HG03175 (cell line): Measurements from ENCODE around the gene TTLL11.

Experiments
- ATAC-seq: cut with Tn5 transposase; IDR thresholded peaks from one replicate; pipeline ENCODE4 v1.9.1; 2021; ENCODE audit warnings: mild to moderate bottlenecking, moderate library complexity; ENCODE audit not compliant: unreplicated experiment

Gene TTLL11

GRCh38 chr9:122092611-122093506, at the start of gene TTLL11:
TSS of gene TTLL11 (minus strand) at chr9:122093308. CDS start at chr9:122093148, 160 bp downstream.
- ATAC-seq, result peak; percentile 92

GRCh38 chr9:122141671-122142070, 48.6 kb upstream of the TTLL11 start:
- no peak for ATAC-seq

- ATAC-seq, result no peak
Measured at GRCh38 chr9:122140368-122141193, 47.5 kb upstream of the TTLL11 start.

GRCh38 chr9:122138560-122139268, 45.6 kb upstream of the TTLL11 start:
- no peak for ATAC-seq

- no peak for ATAC-seq
Measured at GRCh38 chr9:122135529-122135859, 42.4 kb upstream of the TTLL11 start.

DNA sequence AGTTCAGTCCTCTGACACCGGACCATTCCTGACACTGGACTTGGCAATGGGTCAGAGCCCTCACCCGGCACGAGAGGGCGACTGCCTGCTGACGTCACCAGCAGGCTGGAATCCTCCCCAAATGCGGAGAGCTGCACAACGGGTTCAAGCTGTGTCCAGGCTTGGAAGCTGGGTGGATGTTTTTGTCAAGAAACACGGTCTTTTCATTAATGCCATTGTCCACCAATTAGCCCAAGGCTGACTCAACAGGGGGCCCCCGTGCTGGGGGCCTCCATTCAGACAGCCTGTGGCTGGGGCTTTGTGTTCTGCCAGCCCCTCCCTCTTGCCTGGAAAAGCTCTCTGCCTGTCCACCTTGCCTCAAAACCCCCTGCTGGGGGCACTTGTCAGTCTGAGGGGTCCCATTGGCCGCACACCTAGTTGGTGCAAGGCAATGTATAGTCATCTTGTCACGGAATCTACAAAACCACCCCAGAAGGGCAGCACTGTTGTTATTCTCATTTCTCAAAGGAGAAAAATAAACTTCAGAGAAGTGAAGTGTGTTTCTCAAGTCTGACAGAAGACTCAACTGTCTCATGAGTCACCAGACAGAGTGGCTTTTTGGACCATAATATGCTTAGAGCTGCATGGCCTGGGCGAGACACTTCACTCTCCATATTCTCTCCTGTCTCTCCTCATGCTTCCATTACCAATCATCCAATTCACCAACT, 41.9 kb upstream of the TTLL11 start:
- ATAC-seq, result no peak

GRCh38 chr9:122133984-122134535, 41.0 kb upstream of the TTLL11 start:
- no peak for ATAC-seq

DNA sequence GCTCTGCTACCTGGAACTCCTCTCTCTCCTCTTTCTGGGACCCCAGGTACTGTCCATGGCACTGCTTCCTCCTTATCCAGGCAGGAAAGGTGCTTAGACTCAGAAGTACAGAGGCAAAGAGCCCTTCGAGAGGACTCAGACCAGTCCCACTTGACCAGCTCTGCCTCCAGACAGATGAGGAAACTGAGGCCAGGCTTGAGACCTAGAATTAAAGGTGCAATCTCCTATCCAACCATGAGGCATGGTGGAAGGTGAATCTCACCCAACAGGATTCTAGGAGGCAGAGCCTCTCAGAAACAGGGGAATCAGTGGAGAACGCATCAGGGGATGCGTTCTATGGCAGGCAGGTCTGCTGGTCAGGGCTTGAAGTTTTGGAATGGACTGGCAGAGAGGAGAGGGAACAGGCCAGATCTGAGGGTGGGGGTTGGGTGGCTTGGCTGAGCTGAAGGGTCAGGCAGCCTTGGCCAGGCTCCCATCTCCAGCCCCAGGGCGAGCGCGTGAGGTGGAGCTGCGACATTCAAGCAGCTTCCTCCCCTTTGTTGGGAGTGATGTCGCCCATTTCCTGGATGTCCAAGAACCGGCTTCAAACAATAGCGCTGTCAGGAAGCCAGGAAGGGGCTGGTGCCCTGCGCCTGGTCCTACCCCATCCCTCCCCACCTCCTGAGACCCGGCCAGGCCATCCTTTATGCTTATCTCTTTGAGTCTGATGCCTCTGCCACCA, 40.3 kb upstream of the TTLL11 start:
- no peak for ATAC-seq

- no peak for ATAC-seq
Measured at GRCh38 chr9:122132539-122132938, 39.4 kb upstream of the TTLL11 start.

DNA sequence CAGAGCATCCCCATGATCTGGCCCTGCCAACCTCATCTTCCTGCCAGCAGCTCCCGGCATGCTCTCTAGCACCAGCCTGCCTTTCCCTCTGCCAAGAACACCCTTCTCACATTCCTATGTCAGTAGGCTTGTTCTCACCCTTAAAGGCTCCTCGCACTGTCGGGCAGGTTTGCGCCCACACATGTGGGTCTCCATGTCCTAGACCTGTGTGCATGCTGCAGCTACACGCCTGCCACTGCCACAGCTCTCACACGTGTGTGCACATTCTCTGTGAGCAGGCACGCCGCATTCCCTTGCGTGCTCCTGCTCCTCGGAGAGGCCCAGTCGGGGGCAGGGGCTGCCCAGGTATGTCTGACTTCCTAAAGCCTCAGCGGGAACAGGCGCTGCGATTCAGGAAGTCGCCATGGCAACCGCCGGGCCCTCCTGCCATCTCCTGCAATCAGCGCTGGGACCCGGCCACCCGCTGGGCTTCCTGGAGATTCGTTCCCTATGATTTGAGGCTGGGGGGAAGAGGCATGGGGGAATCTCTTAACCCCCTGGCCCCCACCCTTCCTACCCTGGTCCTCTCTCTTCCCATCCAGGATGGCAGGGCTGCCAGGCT, 38.4 kb upstream of the TTLL11 start:
- no peak for ATAC-seq

DNA sequence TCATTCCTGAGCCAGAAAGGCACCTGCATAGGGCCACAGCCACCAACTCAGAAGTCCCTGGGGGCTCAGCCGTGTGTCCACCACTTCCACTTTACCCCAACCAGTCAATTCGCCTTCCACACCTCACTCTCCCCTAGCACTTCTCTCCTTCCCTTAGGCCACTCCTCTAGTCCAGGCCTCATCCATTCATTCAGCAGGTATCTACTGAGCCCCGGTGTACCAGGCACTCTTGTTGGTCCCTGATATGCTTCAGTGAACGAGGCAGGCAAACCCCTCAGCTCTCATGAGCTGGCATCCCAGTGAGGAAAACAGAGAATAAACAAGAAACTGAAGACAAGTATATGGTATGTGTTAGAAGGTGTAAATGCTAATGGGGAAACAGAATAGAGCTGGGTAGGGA, 37.7 kb upstream of the TTLL11 start:
- no peak for ATAC-seq

- no peak for ATAC-seq
Measured at GRCh38 chr9:122129969-122130368, 36.9 kb upstream of the TTLL11 start.

DNA sequence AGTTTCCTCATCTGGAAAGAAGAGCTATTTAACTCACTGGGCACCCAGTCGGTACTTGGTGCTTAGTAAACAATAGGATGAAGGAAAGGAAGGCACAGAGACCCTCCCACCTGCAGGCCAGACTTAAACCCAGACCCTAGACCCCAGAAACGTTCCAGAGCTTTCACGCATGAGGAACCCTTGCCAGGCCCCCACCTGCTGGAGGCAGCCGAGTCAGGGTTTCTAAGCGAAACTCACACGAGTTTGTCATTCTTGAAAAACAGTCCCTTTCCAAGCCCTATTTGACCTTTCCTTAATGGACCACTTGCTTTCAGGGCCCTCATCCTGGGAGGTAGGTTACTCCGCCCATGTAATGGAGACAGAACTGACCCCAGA, 35.8 kb upstream of the TTLL11 start:
- no peak for ATAC-seq

DNA sequence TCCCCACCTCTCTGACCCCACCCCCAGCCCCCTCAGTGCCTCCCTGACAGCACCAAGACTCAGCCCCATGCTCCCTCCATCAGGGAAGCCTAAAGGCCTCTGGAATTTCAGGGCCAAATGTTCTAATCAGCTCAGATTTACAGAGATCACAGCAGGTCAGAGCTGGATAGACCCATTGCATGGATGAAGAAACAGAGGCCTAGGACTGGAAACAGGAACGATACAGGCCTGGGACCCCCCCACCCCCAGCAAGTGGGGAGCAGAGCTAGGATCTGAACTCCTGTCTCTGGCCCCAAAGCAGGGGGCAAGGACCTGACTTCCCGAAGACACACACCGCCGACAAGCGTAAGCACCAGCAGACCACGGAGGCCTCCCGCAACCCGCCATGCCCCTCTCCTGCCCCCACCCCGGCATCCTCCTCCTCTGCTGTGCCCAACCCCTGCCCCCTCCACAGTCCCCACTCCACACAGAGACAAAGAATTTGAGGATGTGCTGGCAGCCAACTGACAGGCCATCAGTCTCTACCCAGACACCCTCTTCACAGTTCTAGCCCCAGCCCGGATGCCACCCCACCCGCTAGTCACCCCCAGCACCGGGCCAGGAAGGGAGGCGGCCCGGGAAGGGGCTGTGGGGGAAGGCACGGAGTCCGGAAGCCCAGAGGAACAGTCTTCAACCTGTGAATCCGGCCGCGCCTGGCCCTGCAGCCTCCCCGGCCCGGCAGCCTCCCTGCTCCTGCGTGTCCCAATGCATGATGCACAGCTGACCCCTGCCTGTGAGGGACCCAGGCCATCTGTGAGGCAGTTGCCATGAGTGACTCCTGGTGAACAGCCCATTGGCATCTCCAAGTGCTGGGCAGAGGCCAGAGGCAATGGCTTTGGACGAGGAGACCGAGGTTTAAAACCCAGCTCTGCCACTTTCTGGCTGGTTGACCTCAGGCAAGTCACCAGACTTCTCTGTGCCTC, 35.2 kb upstream of the TTLL11 start:
- no peak for ATAC-seq

DNA sequence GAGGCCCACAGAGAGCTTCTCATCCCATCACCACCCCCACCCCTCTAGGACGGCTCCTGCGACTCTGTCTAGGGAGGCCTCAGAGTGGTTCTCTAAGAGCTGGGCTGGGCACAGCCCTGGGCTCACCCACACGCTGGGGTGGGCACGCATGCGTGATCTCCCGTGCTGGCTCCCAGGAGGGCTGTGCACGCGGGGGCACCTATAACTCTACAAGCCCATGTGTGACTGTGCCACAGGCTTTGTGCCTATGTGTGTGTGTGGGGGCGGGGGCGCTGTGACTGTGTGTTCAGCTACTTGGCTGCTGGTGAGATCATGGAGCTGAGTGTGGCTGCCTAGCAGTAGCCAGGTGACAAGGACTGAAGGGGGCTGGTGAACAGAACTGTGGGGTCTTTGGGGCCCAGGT, 34.3 kb upstream of the TTLL11 start:
- ATAC-seq, result no peak

- ATAC-seq, result no peak
Measured at GRCh38 chr9:122126331-122127261, 33.5 kb upstream of the TTLL11 start.
